Stimulated activated CD8-positive, alpha-beta memory T cell treated with anti-CD3 and anti-CD28 coated beads, Interleukin-12 subunit alpha, Interleukin-12 subunit beta, amount 100 ng/mL, for 1 hour (primary cell): Measurements from ENCODE around the gene DPF1.

Source experiments
- DNase-seq: peaks from one replicate; pipeline ENCODE4 v3.0.0-alpha.2; 2020; ENCODE audit warnings: low read depth

DPF1 gene

DNA sequence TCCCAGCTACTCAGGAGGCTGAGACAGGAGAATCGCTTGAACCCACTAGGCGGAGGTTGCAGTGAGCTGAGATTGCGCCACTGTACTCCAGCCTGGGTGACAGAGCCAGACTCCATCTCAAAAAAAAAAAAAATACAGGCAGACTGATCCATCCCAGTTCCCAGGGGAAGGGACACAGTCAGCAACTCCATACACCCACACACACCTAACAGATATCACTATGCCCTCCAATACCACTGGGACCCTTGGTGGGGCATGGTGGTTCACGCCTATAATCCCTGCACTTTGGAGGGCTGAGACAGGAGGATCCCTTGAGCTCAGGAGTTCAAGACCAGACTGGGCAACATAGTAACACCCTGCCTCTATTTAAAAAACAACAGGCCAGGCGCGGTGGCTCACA lies 2.6 kb downstream of the DPF1 start:
- no peak for DNase-seq

- DNase-seq: no peak
Observed at GRCh38 chr19:38219221-38219620, 4.8 kb downstream of the DPF1 start.

DNA sequence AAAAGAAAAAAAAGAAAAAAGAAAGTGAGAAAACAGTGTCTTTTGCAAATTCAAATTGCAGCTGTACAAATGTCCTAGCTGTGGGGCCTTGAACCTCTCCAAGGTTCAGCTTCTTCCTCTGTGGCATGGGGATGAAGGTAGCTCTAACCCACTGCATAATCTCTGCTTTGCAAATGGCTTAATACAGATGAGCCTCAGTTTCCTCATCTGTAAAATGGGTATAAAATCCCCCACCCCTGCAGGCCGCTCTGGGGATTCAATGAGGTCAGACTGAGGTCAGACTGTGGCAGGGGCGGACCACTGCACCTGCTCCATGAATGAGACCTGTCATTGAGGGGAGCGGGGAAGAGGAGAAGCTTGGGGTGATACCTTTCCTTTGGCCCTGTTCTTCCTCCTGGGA lies 5.8 kb downstream of the DPF1 start:
- DNase-seq: no peak

DNA sequence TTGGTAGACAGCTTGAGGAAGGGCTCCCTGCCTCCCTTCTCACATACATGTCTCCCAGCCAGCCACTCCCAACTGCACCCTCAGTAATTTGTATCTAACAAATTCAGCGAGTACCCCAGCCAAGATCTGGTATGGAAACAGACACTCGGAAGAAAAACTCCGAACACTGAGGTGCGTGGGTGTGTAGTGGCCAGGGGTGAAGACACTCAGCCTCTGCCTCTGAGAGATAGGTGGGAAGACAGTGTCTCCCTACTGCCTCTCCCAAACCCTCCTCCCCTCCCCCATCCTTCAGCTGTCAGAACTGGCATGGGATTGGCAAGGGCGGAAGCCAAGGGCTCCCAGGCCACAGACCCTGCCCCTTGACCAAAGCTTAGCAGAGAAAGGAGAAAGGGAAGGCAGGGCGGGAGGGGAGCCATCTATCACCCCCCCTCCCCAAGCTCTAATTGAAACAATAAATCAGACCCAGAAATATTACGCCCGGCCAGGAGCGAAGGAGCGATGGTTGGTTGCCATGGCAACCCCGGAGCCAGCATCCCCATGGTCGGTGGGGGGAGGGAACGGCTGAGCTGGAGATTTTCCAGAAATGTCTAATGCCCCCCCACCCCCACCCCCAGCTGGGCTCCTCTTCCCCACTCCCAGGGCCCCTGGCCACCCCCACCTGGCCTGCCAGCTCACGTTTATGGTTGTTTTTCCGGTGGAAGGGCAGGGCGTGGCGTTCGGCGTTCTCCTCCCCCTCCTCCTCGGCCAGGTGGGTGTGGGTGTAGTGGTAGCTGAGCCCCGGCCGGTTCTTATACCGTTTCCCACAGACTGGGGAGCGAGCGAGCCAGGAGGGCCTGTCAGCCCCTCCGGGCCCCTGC lies 7.0 kb downstream of the DPF1 start:
- no peak for DNase-seq

- DNase-seq: peak; percentile 27
Observed at GRCh38 chr19:38213911-38214625, 10.0 kb downstream of the DPF1 start.

DNA sequence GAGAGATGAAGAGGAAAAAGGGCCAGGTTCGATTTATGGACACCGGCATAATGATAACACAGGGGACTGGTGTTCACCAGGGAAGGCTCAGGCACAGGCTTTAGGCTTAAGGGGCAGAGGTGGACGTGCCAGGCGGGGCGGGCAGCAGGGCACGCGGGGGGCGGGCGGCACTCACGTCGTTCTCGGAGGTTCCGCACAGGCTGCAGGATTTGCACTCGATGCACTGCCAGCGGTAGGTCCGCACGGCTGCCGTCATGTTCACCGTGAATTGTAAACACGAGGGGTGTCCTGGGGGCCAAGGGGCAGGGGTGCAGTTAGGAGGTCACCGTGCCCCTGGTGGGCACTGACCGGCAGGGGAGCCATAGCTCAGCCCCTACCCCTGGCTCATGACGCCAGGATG lies 10.6 kb downstream of the DPF1 start:
- DNase-seq: no peak

DNA sequence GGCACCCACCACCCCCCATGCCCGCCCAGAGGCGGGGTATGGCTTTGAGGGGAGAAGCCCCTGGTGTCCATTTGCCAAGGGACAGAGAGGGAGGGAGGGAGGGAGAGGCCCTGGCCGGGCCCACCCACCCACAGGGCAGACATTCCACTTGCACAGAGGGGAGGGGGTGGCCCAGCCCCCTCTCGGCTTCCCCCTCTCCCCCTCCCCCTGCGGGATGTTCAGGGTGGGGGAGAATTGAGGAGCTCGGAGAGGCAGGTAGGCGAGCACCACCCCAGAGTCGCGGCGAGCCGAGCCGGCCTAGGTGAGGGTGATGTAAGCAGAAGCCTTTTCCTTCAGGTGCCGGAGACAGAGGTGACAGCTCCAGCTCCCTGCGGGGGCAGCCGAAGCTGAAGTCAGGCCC lies 12.3 kb downstream of the DPF1 start:
- no peak for DNase-seq

DNA sequence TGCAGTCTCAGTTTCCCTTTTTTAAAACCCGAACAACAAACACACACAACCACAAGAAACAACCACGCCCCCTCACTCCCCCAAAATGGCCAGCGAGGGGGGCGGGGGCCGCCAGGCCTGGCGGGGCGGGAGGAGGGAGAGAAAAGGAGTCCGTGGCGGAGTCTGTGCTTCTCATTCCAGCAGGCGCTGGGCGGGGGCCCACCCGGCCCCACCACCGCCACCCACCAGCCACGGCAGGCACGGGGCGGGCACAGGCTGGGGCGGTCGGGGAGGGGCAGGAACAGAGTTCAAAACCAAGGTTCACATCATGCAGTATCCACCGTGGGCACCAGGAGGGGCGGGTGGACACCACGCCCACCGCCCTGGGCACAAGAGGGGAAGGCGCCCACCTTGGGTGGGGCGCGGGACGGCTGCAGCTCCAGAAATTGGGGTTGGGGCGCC lies 12.9 kb downstream of the DPF1 start:
- no peak for DNase-seq

DNA sequence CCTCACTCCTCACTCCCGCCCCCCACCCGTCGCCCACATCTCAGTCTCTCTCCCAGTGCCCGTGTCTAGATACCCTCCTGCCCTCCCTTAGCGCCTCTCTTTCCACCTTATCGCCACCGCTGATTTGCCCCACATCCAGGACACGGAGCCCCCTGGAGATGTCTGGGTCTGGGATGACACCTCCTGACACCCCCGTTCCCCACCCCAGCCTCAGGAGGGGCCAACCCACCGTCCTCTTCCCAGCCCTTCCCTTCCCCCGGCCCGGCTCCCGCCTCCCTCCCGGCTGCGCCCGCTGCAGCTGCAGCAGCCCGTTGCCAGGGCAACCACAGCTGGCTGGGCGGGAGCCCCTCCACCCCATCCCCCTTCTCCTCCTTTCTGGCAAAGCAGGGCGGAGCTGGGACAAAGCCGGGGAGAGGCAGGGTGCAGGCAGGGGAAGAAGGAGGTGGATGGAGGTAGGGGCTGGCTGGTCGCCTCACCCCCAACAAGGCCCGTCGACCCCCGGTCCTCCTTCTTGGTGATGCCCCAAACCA lies 13.5 kb downstream of the DPF1 start:
- DNase-seq: no peak

GRCh38 chr19:38209671-38210457 lies 14.2 kb downstream of the DPF1 start:
- DNase-seq: no peak

DNA sequence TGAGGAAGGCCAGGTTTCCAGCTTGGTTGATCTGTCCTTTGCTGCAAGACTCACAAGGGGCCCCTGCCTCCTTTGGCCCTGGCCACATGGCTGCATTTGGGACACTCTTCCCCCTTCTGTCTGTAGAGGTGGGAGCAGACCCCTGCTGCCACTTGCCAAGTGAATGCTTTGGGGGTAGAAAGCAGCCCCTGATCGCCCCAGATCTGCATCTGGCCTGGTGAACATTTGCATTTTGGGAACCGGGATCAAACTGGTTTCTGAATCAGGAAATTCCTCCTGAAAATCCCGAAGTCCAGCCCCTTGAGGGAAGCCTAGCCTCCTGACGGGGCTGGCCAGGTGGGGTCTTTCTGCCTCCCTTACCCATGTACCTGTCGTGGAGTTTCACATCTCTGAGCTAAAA lies 14.9 kb downstream of the DPF1 start:
- no peak for DNase-seq

DNA sequence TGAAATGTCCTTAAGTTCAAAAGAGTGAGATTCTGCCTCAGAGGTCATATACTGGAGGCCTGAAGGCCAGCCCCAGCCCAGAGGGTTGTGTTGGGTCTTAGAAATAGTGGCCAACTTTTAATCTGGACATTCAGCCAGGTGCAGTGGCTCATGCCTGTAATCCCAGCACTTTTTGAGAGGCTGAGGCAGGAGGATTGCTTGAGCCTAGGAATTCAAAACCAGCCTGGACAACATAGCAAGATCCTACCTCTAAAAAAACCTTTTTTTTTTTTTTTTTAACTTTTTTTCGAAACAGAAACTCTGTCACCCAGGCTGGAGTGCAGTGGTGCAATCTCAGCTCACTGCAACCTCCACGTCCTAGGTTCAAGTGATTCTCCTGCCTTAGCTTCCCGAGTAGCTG lies 15.5 kb downstream of the DPF1 start:
- no peak for DNase-seq

DNA sequence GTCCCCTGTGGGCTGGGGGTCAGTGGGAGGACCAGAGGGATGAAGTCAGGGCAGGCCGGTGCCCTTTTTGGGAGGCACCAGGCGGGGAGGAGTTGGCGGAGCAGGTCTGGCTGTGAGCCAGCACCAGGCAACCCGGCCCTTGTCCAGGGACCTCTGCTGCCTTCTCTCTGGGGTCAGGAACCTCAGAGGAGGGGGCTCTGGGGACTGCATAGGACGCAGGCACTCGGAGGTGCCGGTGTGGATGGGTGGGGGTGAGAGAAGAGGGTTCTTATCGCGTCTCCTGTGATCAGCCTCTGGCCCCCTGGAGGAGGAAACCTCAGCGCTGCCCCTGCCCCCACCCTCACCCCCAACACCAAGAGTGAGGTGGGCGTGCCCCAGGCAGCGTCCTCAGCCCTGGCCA lies 16.5 kb downstream of the DPF1 start:
- no peak for DNase-seq

DNA sequence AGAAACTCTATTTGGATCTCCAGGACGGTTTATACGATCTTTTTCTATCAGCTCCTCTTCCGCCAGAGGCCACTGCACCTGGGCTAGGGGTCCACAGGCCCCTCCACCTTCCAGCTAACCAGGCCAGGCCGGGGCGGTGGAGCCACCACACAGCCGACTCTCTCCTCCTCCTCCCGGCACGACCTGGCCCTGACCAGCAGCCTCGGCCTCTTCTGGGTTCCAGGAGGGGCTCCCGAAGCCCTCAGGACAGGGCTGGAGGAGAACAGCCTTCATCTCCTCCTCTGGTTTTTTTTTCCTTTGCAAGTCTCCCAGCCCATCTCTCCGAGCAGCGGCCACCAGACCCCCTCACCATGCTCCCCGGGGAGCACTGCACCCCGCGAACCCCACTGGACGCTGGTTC lies 17.1 kb downstream of the DPF1 start:
- DNase-seq: no peak

GRCh38 chr19:38206006-38206745 lies 17.8 kb downstream of the DPF1 start:
- DNase-seq: no peak

DNA sequence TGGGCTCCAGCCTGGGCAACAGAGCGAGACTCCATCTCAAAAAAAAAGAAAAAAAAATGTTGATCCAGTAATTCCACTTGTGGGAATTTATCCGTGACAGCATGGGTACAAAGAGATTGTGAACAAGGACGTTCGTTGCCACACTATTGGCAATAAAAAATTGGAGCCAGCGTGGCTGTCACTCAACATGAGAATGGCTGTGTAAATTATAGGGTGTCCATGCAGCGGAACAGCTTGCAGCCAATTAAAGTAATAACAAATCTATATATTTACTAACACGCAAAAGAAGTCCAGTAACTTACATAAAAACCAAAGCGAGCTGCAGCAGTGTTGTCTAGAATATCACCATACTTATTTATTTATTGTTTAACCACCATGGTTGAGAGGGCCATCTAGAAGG lies 19.3 kb downstream of the DPF1 start:
- no peak for DNase-seq

- DNase-seq: no peak
Observed at GRCh38 chr19:38204096-38204495, 19.9 kb downstream of the DPF1 start.

GRCh38 chr19:38203197-38203596 lies 20.8 kb downstream of the DPF1 start:
- no peak for DNase-seq

DNA sequence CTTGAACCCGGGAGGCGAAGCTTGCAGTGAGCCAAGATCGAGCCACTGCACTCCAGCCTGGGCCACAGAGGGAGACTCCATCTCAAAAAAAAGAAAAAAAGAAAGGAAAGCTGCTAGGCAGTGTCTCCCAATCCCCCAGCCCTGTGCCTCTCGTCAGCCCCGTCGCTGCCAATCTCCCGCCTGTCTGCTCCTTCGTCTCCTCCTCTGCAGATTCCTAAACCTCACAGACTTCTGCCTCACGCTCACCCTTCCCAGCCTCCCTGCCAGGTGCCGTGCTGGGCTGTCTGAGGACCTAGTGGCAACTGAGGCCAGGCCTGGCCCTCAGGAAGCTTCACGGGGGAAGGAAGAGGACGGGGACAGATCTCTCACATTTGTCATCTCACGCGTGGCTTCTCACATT lies 21.5 kb downstream of the DPF1 start:
- no peak for DNase-seq

DNA sequence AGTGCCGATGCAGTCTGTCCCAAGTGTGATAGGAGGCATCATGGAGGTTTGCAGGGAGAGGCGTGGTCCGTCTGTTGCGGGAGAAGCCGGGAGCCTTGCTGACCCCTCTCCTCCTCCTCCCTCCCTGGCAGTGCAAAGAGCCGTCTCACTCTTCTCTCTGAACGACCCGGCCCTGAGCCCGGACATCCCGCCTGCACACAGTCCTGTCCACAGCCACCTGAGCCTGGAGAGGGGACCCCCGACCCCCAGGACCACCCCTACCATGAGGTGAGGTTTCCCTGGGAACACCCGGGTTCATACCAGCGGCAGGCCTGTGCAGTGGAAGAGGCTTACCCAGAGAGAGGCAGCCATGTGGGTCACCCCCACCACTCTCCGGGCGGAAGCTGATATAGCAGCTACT lies 22.3 kb downstream of the DPF1 start:
- no peak for DNase-seq

GRCh38 chr19:38199340-38199739 lies 24.7 kb downstream of the DPF1 start:
- no peak for DNase-seq
